HepG2 (cell line): Measurements from ENCODE around the gene OSM. TPM values are rescaled to one million over a fixed set of nuclear protein-coding genes. Genes with fewer than 3 reads are reported as not detected.

Source experiments
- ATAC-seq: fragments of 200-7000 bp; cut with Tn5 transposase; 3 replicates; pipeline ENCODE4 v1.9.1; 2020; ENCODE audit warnings: mild to moderate bottlenecking, moderate library complexity
- BruUV-seq: library from RNA; stranded (reverse); fragments of 400-500 nt; replicated peaks from 2 replicates; lab custom pipeline; 2021; lab: Mats Ljungman, UMichigan
- CTCF ChIA-PET: fragments of 300-600 bp; formaldehyde crosslinking; extraction: SDS; loops from one replicate; lab custom pipeline; 2021; ENCODE audit warnings: low total read pairs, inconsistent platforms, low intra/inter-chr PET ratio; lab: Yijun Ruan, JAX
- POLR2A ChIA-PET: fragments of 350-600 bp; sonication (Branson Sonifier 250); formaldehyde crosslinking; loops from one replicate; lab custom pipeline; 2020; ENCODE audit warnings: antibody characterized with exemption, inconsistent platforms; lab: Yijun Ruan, JAX
- DNase-seq: peaks from one replicate; pipeline ENCODE4 v3.0.0-alpha.2; 2015; ENCODE audit warnings: low spot score
- FAIRE-seq: peaks from 3 replicates; lab custom pipeline; 2011; peaks lifted over from hg19 to GRCh38; lab: Jason Lieb, UNC
- H2AFZ ChIP-seq: one replicate; pipeline ENCODE4 v1.6.1; 2011; ENCODE audit warnings: low read length, inconsistent platforms
- H3K27ac ChIP-seq: fragments of 300-600 bp; 3 replicates; pipeline ENCODE4 v1.8.0; 2011; ENCODE audit warnings: mixed run types, mild to moderate bottlenecking, mixed read lengths, low read length, inconsistent platforms; ENCODE audit not compliant: insufficient read depth; ENCODE audit errors: extremely low read length
- H3K27me3 ChIP-seq, 2 experiments: fragments of 200-600 bp in 1 of 2; 2 replicates in 1 of 2; 3 replicates in 1 of 2; pipeline versions ENCODE4 v1.6.0 to v1.8.0; 2011; ENCODE audit warnings: low read length in 2 of 2, mild to moderate bottlenecking in 2 of 2, moderate library complexity in 2 of 2, inconsistent platforms in 1 of 2; ENCODE audit not compliant: insufficient read depth in 2 of 2, control insufficient read depth in 1 of 2
- H3K36me3 ChIP-seq, 2 experiments: fragments of 200-600 bp in 1 of 2; replicated peaks in 1 of 2; 2 replicates in 1 of 2; 3 replicates in 1 of 2; pipeline versions ENCODE4 v1.5.1 to v1.8.0; 2011; ENCODE audit warnings: low read length in 2 of 2, inconsistent platforms in 1 of 2; ENCODE audit not compliant: insufficient read depth in 2 of 2, control insufficient read depth in 1 of 2
- H3K4me1 ChIP-seq: 2 replicates; pipeline ENCODE4 v1.5.1; 2012; ENCODE audit warnings: low read length, inconsistent platforms; ENCODE audit not compliant: insufficient read depth
- H3K4me2 ChIP-seq: 2 replicates; pipeline ENCODE4 v1.6.0; 2011; ENCODE audit warnings: low read depth, low read length, inconsistent platforms
- H3K4me3 ChIP-seq, 3 experiments: fragments of 200-600 bp in 1 of 3; sonication (generic), shearing (Covaris generic) in 1 of 3; replicated peaks in 1 of 3; 2 replicates each; pipeline ENCODE4 v1.5.1; 2011 to 2016; ENCODE audit warnings: low read length in 3 of 3, inconsistent platforms in 2 of 3, low read depth in 2 of 3, mild to moderate bottlenecking in 2 of 3, control low read depth in 1 of 3, mixed read lengths in 1 of 3; ENCODE audit not compliant: insufficient read depth in 1 of 3
- H3K79me2 ChIP-seq: one replicate; pipeline ENCODE4 v1.6.1; 2011; ENCODE audit warnings: low read length, inconsistent platforms; ENCODE audit not compliant: insufficient read depth
- H3K9ac ChIP-seq: 2 replicates; pipeline ENCODE4 v1.6.0; 2011; ENCODE audit warnings: mild to moderate bottlenecking, low read depth, low read length, inconsistent platforms; ENCODE audit not compliant: insufficient read depth
- H3K9me3 ChIP-seq: 2 replicates; pipeline ENCODE4 v1.5.1; 2012; ENCODE audit warnings: mild to moderate bottlenecking, low read length
- H4K20me1 ChIP-seq: 2 replicates; pipeline ENCODE4 v1.6.0; 2011; ENCODE audit warnings: inconsistent platforms, mild to moderate bottlenecking, low read length, moderate library complexity; ENCODE audit not compliant: insufficient read depth
- NR2F6 ChIP-seq, 2 experiments: IDR thresholded peaks; 2 replicates each; pipeline ENCODE4 v1.6.1; 2016; ENCODE audit warnings: antibody characterized with exemption in 1 of 2, mild to moderate bottlenecking in 1 of 2
- ZNF121 ChIP-seq: sonication (generic); formaldehyde crosslinking; IDR thresholded peaks from 2 replicates; pipeline ENCODE4 v1.5.0; 2020; ENCODE audit warnings: mild to moderate bottlenecking, missing genetic modification reagents
- ZNF768 ChIP-seq: sonication (generic); formaldehyde crosslinking; IDR thresholded peaks from 2 replicates; pipeline ENCODE4 v1.4.0; 2020; ENCODE audit warnings: missing genetic modification reagents
- WGBS: methylation state at CpG from one replicate; pipeline ENCODE4 v1.1.6; 2017; ENCODE audit warnings: low lambda C conversion rate; 5-methylcytosine and 5-hydroxymethylcytosine counted together
- in situ Hi-C: cut with HindIII; loops from 2 replicates; pipeline ENCODE4 v1.10.0; 2017; ENCODE audit warnings: low pct_unique_long_range_greater_than_20kb; ENCODE audit not compliant: extremely low pct_ligation_motif_present
- intact Hi-C: fragments of 100-400 bp; cut with micrococcal nuclease; formaldehyde crosslinking; loops from one replicate; pipeline ENCODE4 v1.10.0; 2022; ENCODE audit not compliant: unreplicated experiment
- polyA plus RNA-seq, 8 experiments: library from polyadenylated mRNA; depleted of rRNA in 3 of 8; stranded (reverse) in 7 of 8; unstranded in 1 of 8; fragments of >200 nt; fragmentation: Illumina TruSeq in 4 of 8; extraction: Trizol in 4 of 8; gene quantifications; 2 replicates each; pipeline versions ENCODE4 v1.2.1 to v1.2.3, GENCODE V29; 2011 to 2016; ENCODE audit warnings: low read depth in 4 of 8, missing spikeins in 1 of 8, mixed read lengths in 1 of 8; ENCODE audit not compliant: insufficient read depth in 1 of 8
- total RNA-seq, 5 experiments: library from RNA; depleted of rRNA; stranded (reverse); fragments of >200 nt; fragmentation: Illumina TruSeq; extraction: Trizol; gene quantifications; 2 replicates each; pipeline ENCODE4 v1.2.3, GENCODE V29; 2016; ENCODE audit warnings: low read depth in 1 of 5
- TF ChIP-seq, protein P1 (sequence below): sonication (generic); formaldehyde crosslinking; IDR thresholded peaks from 2 replicates; pipeline ENCODE4 v1.8.0; 2022; ENCODE audit warnings: missing genetic modification reagents, mild to moderate bottlenecking, moderate library complexity, borderline replicate concordance
- TF ChIP-seq, protein P2 (sequence below): sonication (generic); IDR thresholded peaks from 2 replicates; pipeline ENCODE4 v1.6.1; 2016; ENCODE audit warnings: low read depth, borderline replicate concordance

The OSM gene
- total and polyA plus RNA-seq, 2 of the 13 experiments (the other 11 are each of a cell fraction or from before 2014, with no cell fraction given): not detected

DNA sequence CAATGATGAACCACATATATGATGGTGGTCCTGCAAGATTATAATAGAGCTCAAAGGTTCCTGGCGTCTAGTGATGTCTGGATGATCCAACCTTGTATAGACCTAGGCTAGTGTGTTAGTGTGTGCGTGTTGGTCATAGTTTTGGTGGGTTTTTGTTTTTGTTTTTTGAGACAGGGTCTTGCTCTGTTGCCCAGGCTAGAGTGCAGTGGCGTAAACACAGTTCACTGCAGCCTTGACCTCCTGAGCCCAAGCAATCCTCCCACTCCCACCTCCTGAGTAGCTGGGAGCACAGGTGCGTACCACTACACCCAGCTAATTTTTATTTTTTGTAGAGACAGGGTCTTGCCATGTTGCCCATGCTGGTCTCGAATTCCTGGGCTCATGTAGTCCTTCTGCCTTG lies 13.3 kb upstream of the OSM start:
- POLR2A ChIA-PET: no interaction called here
- no peak overlapping the region for H3K9ac ChIP-seq
- no peak overlapping the region for H3K4me3 ChIP-seq
- no peaks in the 10 kb centered on the region for H3K79me2 ChIP-seq
- no peak overlapping the region for H3K27ac ChIP-seq
- no peak for TF ChIP-seq NR2F6 (IDR thresholded peaks at IDR 0.05)
- TF ChIP-seq NR2F6 (CRISPR knock-in tag; IDR thresholded peaks at IDR 0.05): no peak
- peak; percentile 83 for TF ChIP-seq ZNF121 (CRISPR knock-in tag)
- no peak overlapping the region for H2AFZ ChIP-seq
- no peak for ATAC-seq
- CTCF ChIA-PET: no interaction called here
- intact Hi-C loops: no loop called here
- peaks cover 11% of the 10 kb centered on the region; the same call in 1 of the 2 replicates for H3K4me1 ChIP-seq
- in situ Hi-C loops: no loop called here
- WGBS: 30% methylated on average over 5 of the region's 5 CpGs
- H3K9me3 ChIP-seq: no peaks in the 10 kb centered on the region
- BruUV-seq: no TSS peak
- H4K20me1 ChIP-seq: no peaks in the 10 kb centered on the region
- H3K27me3 ChIP-seq: peaks cover 1 to 15% of the 10 kb centered on the region in 2 experiments; a peak in 3 of 5 replicates
- FAIRE-seq: no peak
- DNase-seq: no peak
- no peak overlapping the region for H3K4me2 ChIP-seq
- no peaks in the 10 kb centered on the region for H3K36me3 ChIP-seq

DNA sequence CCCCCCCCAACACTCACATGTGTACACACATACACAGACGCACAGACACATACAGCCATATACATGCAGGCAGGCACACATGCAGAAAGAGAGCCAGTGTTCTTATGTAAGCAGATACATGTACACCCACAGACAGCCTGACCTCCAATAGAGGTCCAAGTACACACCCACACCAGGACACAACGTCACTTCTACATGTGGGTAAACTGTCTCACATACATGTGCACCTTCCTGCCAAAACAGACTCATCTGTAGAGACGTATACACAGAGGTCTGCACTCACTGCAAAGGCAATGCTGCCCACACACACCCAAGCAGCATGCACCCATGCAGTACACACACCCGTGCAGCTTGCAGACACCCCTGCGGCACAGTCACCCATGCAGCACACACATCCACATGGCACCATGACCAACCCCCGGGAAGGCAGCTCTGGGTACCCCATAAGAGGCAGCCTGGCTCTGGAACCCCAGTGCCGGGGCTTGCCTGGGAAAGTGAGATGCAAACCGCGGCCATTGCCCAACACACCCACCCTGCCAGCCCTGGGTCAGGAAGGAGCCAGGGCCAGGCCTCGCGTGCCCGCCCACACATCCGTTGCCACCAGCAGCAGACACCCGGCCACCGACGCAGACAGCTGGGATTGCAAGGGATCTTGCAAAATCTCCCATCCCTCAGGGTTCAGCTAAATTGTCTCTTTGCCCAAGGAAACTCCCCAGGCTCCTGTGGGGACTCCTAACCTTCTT lies 12.6 kb upstream of the OSM start:
- Histone ChIP-seq H3K79me2 (no peaks in the 10 kb centered on the region), H3K4me2 (no peak overlapping the region), H3K4me1 (peaks cover 11% of the 10 kb centered on the region; the same call in 1 of the 2 replicates), H3K9ac (no peak overlapping the region), H3K36me3 (no peaks in the 10 kb centered on the region), H3K9me3 (no peaks in the 10 kb centered on the region), H3K4me3 (no peak overlapping the region), H2AFZ (no peak overlapping the region), H3K27ac (no peak overlapping the region), H4K20me1 (no peaks in the 10 kb centered on the region), H3K27me3 (peaks cover 2 to 22% of the 10 kb centered on the region in 2 experiments; a peak in 4 of 5 replicates)
- 37% methylated on average over 9 of the region's 16 CpGs for WGBS
- no TSS peak for BruUV-seq
- TF ChIP-seq, protein P1, sequence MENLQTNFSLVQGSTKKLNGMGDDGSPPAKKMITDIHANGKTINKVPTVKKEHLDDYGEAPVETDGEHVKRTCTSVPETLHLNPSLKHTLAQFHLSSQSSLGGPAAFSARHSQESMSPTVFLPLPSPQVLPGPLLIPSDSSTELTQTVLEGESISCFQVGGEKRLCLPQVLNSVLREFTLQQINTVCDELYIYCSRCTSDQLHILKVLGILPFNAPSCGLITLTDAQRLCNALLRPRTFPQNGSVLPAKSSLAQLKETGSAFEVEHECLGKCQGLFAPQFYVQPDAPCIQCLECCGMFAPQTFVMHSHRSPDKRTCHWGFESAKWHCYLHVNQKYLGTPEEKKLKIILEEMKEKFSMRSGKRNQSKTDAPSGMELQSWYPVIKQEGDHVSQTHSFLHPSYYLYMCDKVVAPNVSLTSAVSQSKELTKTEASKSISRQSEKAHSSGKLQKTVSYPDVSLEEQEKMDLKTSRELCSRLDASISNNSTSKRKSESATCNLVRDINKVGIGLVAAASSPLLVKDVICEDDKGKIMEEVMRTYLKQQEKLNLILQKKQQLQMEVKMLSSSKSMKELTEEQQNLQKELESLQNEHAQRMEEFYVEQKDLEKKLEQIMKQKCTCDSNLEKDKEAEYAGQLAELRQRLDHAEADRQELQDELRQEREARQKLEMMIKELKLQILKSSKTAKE: no peak
- TF ChIP-seq, protein P2, sequence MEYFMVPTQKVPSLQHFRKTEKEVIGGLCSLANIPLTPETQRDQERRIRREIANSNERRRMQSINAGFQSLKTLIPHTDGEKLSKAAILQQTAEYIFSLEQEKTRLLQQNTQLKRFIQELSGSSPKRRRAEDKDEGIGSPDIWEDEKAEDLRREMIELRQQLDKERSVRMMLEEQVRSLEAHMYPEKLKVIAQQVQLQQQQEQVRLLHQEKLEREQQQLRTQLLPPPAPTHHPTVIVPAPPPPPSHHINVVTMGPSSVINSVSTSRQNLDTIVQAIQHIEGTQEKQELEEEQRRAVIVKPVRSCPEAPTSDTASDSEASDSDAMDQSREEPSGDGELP: no peak
- peak; percentile 50; the same call in 1 of the 2 replicates for TF ChIP-seq ZNF768 (CRISPR knock-in tag)
- POLR2A ChIA-PET: no interaction called here
- in situ Hi-C loops (no loop called here), intact Hi-C loops (no loop called here)
- FAIRE-seq: no peak
- no peak for DNase-seq
- CTCF ChIA-PET: no interaction called here
- ATAC-seq: no peak
